Measurements from ENCODE around the gene VPS13D.

- TF ChIP-seq, protein P1, sequence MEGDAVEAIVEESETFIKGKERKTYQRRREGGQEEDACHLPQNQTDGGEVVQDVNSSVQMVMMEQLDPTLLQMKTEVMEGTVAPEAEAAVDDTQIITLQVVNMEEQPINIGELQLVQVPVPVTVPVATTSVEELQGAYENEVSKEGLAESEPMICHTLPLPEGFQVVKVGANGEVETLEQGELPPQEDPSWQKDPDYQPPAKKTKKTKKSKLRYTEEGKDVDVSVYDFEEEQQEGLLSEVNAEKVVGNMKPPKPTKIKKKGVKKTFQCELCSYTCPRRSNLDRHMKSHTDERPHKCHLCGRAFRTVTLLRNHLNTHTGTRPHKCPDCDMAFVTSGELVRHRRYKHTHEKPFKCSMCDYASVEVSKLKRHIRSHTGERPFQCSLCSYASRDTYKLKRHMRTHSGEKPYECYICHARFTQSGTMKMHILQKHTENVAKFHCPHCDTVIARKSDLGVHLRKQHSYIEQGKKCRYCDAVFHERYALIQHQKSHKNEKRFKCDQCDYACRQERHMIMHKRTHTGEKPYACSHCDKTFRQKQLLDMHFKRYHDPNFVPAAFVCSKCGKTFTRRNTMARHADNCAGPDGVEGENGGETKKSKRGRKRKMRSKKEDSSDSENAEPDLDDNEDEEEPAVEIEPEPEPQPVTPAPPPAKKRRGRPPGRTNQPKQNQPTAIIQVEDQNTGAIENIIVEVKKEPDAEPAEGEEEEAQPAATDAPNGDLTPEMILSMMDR (IDR thresholded peaks at IDR 0.05), result no peak
- TF ChIP-seq, protein P2, sequence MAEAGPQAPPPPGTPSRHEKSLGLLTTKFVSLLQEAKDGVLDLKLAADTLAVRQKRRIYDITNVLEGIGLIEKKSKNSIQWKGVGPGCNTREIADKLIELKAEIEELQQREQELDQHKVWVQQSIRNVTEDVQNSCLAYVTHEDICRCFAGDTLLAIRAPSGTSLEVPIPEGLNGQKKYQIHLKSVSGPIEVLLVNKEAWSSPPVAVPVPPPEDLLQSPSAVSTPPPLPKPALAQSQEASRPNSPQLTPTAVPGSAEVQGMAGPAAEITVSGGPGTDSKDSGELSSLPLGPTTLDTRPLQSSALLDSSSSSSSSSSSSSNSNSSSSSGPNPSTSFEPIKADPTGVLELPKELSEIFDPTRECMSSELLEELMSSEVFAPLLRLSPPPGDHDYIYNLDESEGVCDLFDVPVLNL (CRISPR knock-in tag; IDR thresholded peaks at IDR 0.05; ENCODE audit: borderline replicate concordance, low read depth), result no peak
- TF ChIP-seq, protein P3, sequence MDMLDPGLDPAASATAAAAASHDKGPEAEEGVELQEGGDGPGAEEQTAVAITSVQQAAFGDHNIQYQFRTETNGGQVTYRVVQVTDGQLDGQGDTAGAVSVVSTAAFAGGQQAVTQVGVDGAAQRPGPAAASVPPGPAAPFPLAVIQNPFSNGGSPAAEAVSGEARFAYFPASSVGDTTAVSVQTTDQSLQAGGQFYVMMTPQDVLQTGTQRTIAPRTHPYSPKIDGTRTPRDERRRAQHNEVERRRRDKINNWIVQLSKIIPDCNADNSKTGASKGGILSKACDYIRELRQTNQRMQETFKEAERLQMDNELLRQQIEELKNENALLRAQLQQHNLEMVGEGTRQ (CRISPR knock-in tag; IDR thresholded peaks at IDR 0.05), result no peak
- TF ChIP-seq CREM (CRISPR knock-in tag; IDR thresholded peaks at IDR 0.05) (no peak), FOXK1 (CRISPR knock-in tag; IDR thresholded peaks at IDR 0.05) (no peak), JAZF1 (CRISPR knock-in tag; IDR thresholded peaks at IDR 0.05) (no peak), NR1H2 (CRISPR knock-in tag; IDR thresholded peaks at IDR 0.05) (no peak)
Observed at GRCh38 chr1:12220890-12221289, 8.9 kb upstream of the VPS13D start.

All from WTC11 (cell line).